H1 (cell line): ENCODE measurements around the gene PDGFD. TPM values are rescaled to one million over a fixed set of nuclear protein-coding genes. Genes with fewer than 3 reads are reported as not detected.

ENCODE experiments used
- CTCF ChIA-PET: fragments of 300-600 bp; sonication (Branson Sonifier 250); formaldehyde crosslinking; loops from one replicate; lab custom pipeline; 2021; ENCODE audit not compliant: partially characterized antibody; lab: Charles Lee
- POLR2A ChIA-PET: fragments of 300-600 bp; sonication (Branson Sonifier 250); formaldehyde crosslinking; loops from one replicate; lab custom pipeline; 2021; ENCODE audit warnings: inconsistent platforms; ENCODE audit not compliant: partially characterized antibody; lab: Charles Lee
- DNase-seq, 2 experiments: peaks; one replicate each; pipeline versions ENCODE4 v3.0.0 to v3.0.0-alpha.2; 2010 to 2022; ENCODE audit warnings: low spot score in 2 of 2, low read depth in 1 of 2, mixed read lengths in 1 of 2
- FAIRE-seq: peaks from 2 replicates; lab custom pipeline; 2011; peaks lifted over from hg19 to GRCh38; lab: Jason Lieb, UNC
- H2AFZ ChIP-seq: 2 replicates; pipeline ENCODE4 v1.8.1; 2012; ENCODE audit warnings: low read length, inconsistent platforms
- H2AK5ac ChIP-seq: 2 replicates; pipeline ENCODE4 v1.6.1; 2013; ENCODE audit warnings: low read depth, low read length
- H2BK120ac ChIP-seq: replicated peaks from 2 replicates; pipeline ENCODE3; 2013; ENCODE audit warnings: low read depth, low read length, inconsistent platforms
- H2BK12ac ChIP-seq: 2 replicates; pipeline ENCODE4 v1.6.1; 2013; ENCODE audit warnings: low read depth, low read length
- H2BK15ac ChIP-seq: 2 replicates; pipeline ENCODE4 v1.6.1; 2013; ENCODE audit warnings: low read length
- H2BK20ac ChIP-seq: 2 replicates; pipeline ENCODE4 v1.6.1; 2013; ENCODE audit warnings: low read length
- H2BK5ac ChIP-seq: 2 replicates; pipeline ENCODE4 v1.6.1; 2013; ENCODE audit warnings: low read depth, low read length
- H3K14ac ChIP-seq: 2 replicates; pipeline ENCODE4 v1.6.1; 2013; ENCODE audit warnings: inconsistent platforms; ENCODE audit not compliant: insufficient read length
- H3K18ac ChIP-seq: 2 replicates; pipeline ENCODE4 v1.6.1; 2013; ENCODE audit warnings: low read length; ENCODE audit errors: extremely low read depth
- H3K23ac ChIP-seq: 2 replicates; pipeline ENCODE4 v1.6.1; 2013; ENCODE audit warnings: inconsistent platforms; ENCODE audit not compliant: insufficient read length
- H3K23me2 ChIP-seq: 2 replicates; pipeline ENCODE4 v1.6.1; 2013; ENCODE audit warnings: low read depth, low read length
- H3K27ac ChIP-seq: 2 replicates; pipeline ENCODE4 v1.6.1; 2011; ENCODE audit warnings: low read depth, low read length, inconsistent platforms
- H3K27me3 ChIP-seq, 4 experiments: replicated peaks in 1 of 4; 1 replicate in 1 of 4; 2 replicates in 3 of 4; pipeline versions ENCODE4 v1.6.1 to v1.8.1; 2011 to 2013; ENCODE audit warnings: low read length in 3 of 4, mild to moderate bottlenecking in 3 of 4, inconsistent platforms in 2 of 4, mixed read lengths in 2 of 4, moderate library complexity in 1 of 4; ENCODE audit not compliant: control insufficient read depth in 3 of 4, insufficient read depth in 3 of 4; ENCODE audit errors: extremely low read depth in 1 of 4
- H3K36me3 ChIP-seq, 4 experiments: 2 replicates each; pipeline versions ENCODE4 v1.6.1 to v1.8.1; 2011 to 2013; ENCODE audit warnings: mild to moderate bottlenecking in 4 of 4, low read length in 3 of 4, moderate library complexity in 2 of 4, control low read depth in 1 of 4, inconsistent platforms in 1 of 4; ENCODE audit not compliant: insufficient read depth in 4 of 4, control insufficient read depth in 2 of 4
- H3K4ac ChIP-seq: replicated peaks from 2 replicates; pipeline ENCODE3; 2013; ENCODE audit warnings: low read length, low read depth, mixed read lengths, inconsistent platforms; ENCODE audit not compliant: insufficient read length
- H3K4me1 ChIP-seq, 4 experiments: replicated peaks in 1 of 4; 1 replicate in 1 of 4; 2 replicates in 3 of 4; pipeline versions ENCODE4 v1.6.1 to v1.8.1; 2011 to 2013; ENCODE audit warnings: low read length in 3 of 4, inconsistent platforms in 2 of 4, mixed read lengths in 1 of 4; ENCODE audit not compliant: insufficient read depth in 4 of 4, control insufficient read depth in 3 of 4
- H3K4me2 ChIP-seq, 2 experiments: 2 replicates each; pipeline versions ENCODE4 v1.6.1 to v1.8.1; 2011 to 2013; ENCODE audit warnings: low read depth in 2 of 2, low read length in 2 of 2, control low read depth in 1 of 2, inconsistent platforms in 1 of 2, mild to moderate bottlenecking in 1 of 2; ENCODE audit not compliant: insufficient read depth in 1 of 2
- H3K4me3 ChIP-seq, 4 experiments: fragments of 200-600, 300-600 bp in 1 of 4; sonication (generic), shearing (Covaris generic), sonication (Bioruptor Twin) in 1 of 4; 2 replicates each; pipeline versions ENCODE4 v1.5.1 to v1.8.1; 2011 to 2016; ENCODE audit warnings: low read length in 4 of 4, low read depth in 3 of 4, control low read depth in 2 of 4, inconsistent platforms in 2 of 4, mild to moderate bottlenecking in 2 of 4, mixed read lengths in 1 of 4, moderate library complexity in 1 of 4; ENCODE audit not compliant: insufficient read depth in 2 of 4; ENCODE audit errors: extremely low read depth in 1 of 4
- H3K56ac ChIP-seq: replicated peaks from 2 replicates; pipeline ENCODE3; 2013; ENCODE audit warnings: low read depth, mild to moderate bottlenecking, mixed read lengths, low read length, inconsistent platforms; ENCODE audit not compliant: insufficient read length
- H3K79me1 ChIP-seq: 2 replicates; pipeline ENCODE4 v1.6.1; 2013; ENCODE audit warnings: low read depth, low read length, control low read depth
- H3K79me2 ChIP-seq, 2 experiments: 2 replicates each; pipeline versions ENCODE4 v1.6.1 to v1.8.1; 2012 to 2013; ENCODE audit warnings: low read length in 2 of 2, mild to moderate bottlenecking in 2 of 2, inconsistent platforms in 1 of 2; ENCODE audit not compliant: insufficient read depth in 2 of 2, control insufficient read depth in 1 of 2
- H3K9ac ChIP-seq, 4 experiments: replicated peaks in 1 of 4; 1 replicate in 1 of 4; 2 replicates in 3 of 4; pipeline versions ENCODE4 v1.6.1 to v1.8.1; 2011 to 2013; ENCODE audit warnings: low read depth in 3 of 4, low read length in 3 of 4, control low read depth in 2 of 4, mild to moderate bottlenecking in 2 of 4, moderate library complexity in 2 of 4, inconsistent platforms in 1 of 4; ENCODE audit errors: extremely low read depth in 1 of 4
- H3K9me3 ChIP-seq, 2 experiments: 2 replicates each; pipeline versions ENCODE4 v1.6.1 to v1.8.1; 2012 to 2013; ENCODE audit warnings: mild to moderate bottlenecking in 2 of 2, moderate library complexity in 2 of 2, control low read depth in 1 of 2, inconsistent platforms in 1 of 2, low read depth in 1 of 2, low read length in 1 of 2, mixed read lengths in 1 of 2; ENCODE audit not compliant: insufficient read depth in 2 of 2
- H4K20me1 ChIP-seq, 2 experiments: replicated peaks in 1 of 2; 2 replicates each; pipeline versions ENCODE3 to v1.8.1; 2011 to 2013; ENCODE audit warnings: inconsistent platforms in 2 of 2, low read length in 2 of 2, mild to moderate bottlenecking in 1 of 2; ENCODE audit not compliant: insufficient read depth in 2 of 2, control insufficient read depth in 1 of 2
- H4K5ac ChIP-seq: 2 replicates; pipeline ENCODE4 v1.6.1; 2013; ENCODE audit warnings: low read length, low read depth, mixed read lengths, inconsistent platforms; ENCODE audit not compliant: insufficient read length
- H4K8ac ChIP-seq: 2 replicates; pipeline ENCODE4 v1.8.0; 2013; ENCODE audit warnings: mild to moderate bottlenecking, moderate library complexity, low read length, inconsistent platforms; ENCODE audit not compliant: insufficient read depth; ENCODE audit errors: extremely low read depth
- H4K91ac ChIP-seq: replicated peaks from 2 replicates; pipeline ENCODE3; 2013; ENCODE audit warnings: low read length, mixed read lengths, inconsistent platforms; ENCODE audit not compliant: insufficient read length
- CEBPB ChIP-seq: IDR thresholded peaks from 2 replicates; pipeline ENCODE4 v1.6.1; 2012; ENCODE audit warnings: low read depth, low read length
- KDM1A ChIP-seq: fragments of 200-600, 300-600 bp; sonication (generic); IDR thresholded peaks from 2 replicates; pipeline ENCODE4 v1.7.1; 2016; ENCODE audit warnings: mild to moderate bottlenecking, low read length, borderline replicate concordance
- POU5F1 ChIP-seq: IDR thresholded peaks from 2 replicates; pipeline ENCODE4 v1.6.1; 2011; ENCODE audit warnings: low read depth, mild to moderate bottlenecking, low read length, moderate library complexity
- RNF2 ChIP-seq: fragments of 200-900, 300-1000 bp; sonication (generic); IDR thresholded peaks from 2 replicates; pipeline ENCODE4 v1.7.1; 2016; ENCODE audit warnings: borderline replicate concordance, low read depth, mild to moderate bottlenecking, antibody characterized with exemption, low read length; ENCODE audit not compliant: poor library complexity, severe bottlenecking; ENCODE audit errors: missing control alignments
- TAF1 ChIP-seq: IDR thresholded peaks from 2 replicates; pipeline ENCODE4 v1.6.1; 2011; ENCODE audit warnings: mild to moderate bottlenecking, low read depth, low read length
- TCF12 ChIP-seq: IDR thresholded peaks from 2 replicates; pipeline ENCODE4 v1.6.1; 2011; ENCODE audit warnings: low read depth, mild to moderate bottlenecking, low read length
- WGBS, 2 experiments: shearing (Covaris generic) in 1 of 2; methylation state at CpG; one replicate each; pipeline versions ENCODE4 v1.1.6 to v1.1.7; 2013 to 2015; ENCODE audit warnings: low lambda C conversion rate in 2 of 2, mixed read lengths in 2 of 2, inconsistent platforms in 1 of 2, low coverage in 1 of 2, missing lambda C conversion rate in 1 of 2; ENCODE audit not compliant: insufficient replicate concordance in 2 of 2, insufficient coverage in 1 of 2, insufficient read length in 1 of 2; ENCODE audit errors: extremely low coverage in 1 of 2, missing lambda C conversion rate in 1 of 2; 5-methylcytosine and 5-hydroxymethylcytosine counted together
- polyA plus RNA-seq, 7 experiments: library from polyadenylated mRNA; depleted of rRNA in 3 of 7; stranded (reverse) in 5 of 7; unstranded in 2 of 7; fragments of >200 nt in 5 of 7; fragments of 200-250 nt in 2 of 7; gene quantifications; 1 replicate in 5 of 7; 2 replicates in 1 of 7; 4 replicates in 1 of 7; pipeline versions ENCODE4 v1.2.1 to v1.2.3, GENCODE V29; 2011 to 2013; ENCODE audit warnings: missing spikeins in 2 of 7, mixed read lengths in 2 of 7
- total RNA-seq: library from RNA; stranded (reverse); fragmentation: NEBNext Ultra II Directional; extraction: Animal tissue kit (Norgen Biotek cat#: 25700); gene quantifications from 2 replicates; pipeline ENCODE4 v1.2.1, GENCODE V29; 2021
- TF ChIP-seq, protein P1 (sequence below): IDR thresholded peaks from 2 replicates; pipeline ENCODE4 v1.6.1; 2011; ENCODE audit warnings: low read depth, mild to moderate bottlenecking, low read length; ENCODE audit not compliant: insufficient read depth

Gene PDGFD
- total and polyA plus RNA-seq, 2 of the 8 experiments (the other 6 are each of a cell fraction or from before 2014, with no cell fraction given) = 1.1 to 3.9 TPM

DNA sequence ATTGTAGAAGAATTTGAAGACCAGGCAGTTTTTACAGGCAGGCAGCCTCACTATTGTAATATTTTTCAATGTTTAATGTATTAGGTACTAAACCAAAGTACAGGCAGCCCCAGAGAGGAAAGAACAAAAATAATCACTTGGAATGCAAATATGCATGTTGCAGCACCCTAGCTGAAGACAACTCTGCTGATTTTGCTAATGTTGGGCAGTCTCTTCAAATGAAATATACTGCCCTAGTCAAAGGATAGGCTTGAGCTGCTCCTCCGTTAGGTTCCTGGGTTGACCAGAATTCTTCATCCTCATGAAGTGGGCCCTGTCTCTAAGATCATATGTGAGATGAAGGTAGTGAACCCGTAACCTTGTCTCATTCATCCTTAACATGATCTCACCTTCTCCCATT, 280.7 kb downstream of the PDGFD start:
- CTCF ChIA-PET = interaction anchor here (0.6 to 1.0 kb wide), 2 partner anchors 110 to 501 kb away, joined by 3 read pairs; no protein-coding TSS in a partner anchor
- no peak overlapping the region for H3K27ac ChIP-seq

More for the DNA sequence above, 280.7 kb downstream of the PDGFD start:
- no peak overlapping the region for H2BK12ac ChIP-seq
- H3K4me2 ChIP-seq = no peak overlapping the region
- H2BK120ac ChIP-seq = no peak overlapping the region
- H4K8ac ChIP-seq = no peak overlapping the region
- no peak overlapping the region for H3K18ac ChIP-seq
- H3K36me3 ChIP-seq = no peaks in the 10 kb centered on the region
- no peak overlapping the region for H2AK5ac ChIP-seq
- H3K27me3 ChIP-seq = no peaks in the 10 kb centered on the region
- no peak overlapping the region for H4K5ac ChIP-seq
- no peak overlapping the region for H2BK5ac ChIP-seq
- TF ChIP-seq TCF12 (no peak), POU5F1 (no peak), TAF1 (no peak), CEBPB (no peak), KDM1A (no peak), RNF2 (no peak)
- TF ChIP-seq, protein P1, sequence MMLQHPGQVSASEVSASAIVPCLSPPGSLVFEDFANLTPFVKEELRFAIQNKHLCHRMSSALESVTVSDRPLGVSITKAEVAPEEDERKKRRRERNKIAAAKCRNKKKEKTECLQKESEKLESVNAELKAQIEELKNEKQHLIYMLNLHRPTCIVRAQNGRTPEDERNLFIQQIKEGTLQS = no peak
- POLR2A ChIA-PET = no interaction called here
- no peak overlapping the region for H2BK15ac ChIP-seq
- no peaks in the 10 kb centered on the region for H3K79me2 ChIP-seq
- H3K23me2 ChIP-seq = no peaks in the 10 kb centered on the region
- H3K4ac ChIP-seq = no peak overlapping the region
- no peak overlapping the region for H4K91ac ChIP-seq
- no peak overlapping the region for H3K23ac ChIP-seq
- no peak overlapping the region for H2AFZ ChIP-seq
- H3K9ac ChIP-seq = no peak overlapping the region
- H3K9me3 ChIP-seq = no peaks in the 10 kb centered on the region
- no peak overlapping the region for H3K4me3 ChIP-seq
- no peak for DNase-seq
- no peak overlapping the region for H2BK20ac ChIP-seq
- FAIRE-seq = no peak
- H3K56ac ChIP-seq = no peak overlapping the region
- WGBS, 2 experiments = 83% methylated on average over 2 of the region's 2 CpGs; no CpG with 5 or more reads in 1 of the 2 experiments
- no peaks in the 10 kb centered on the region for H3K79me1 ChIP-seq
- no peaks in the 10 kb centered on the region for H4K20me1 ChIP-seq
- no peak overlapping the region for H3K14ac ChIP-seq
- H3K4me1 ChIP-seq = peaks cover 0 to 5% (median 0%) of the 10 kb centered on the region in 4 experiments; a peak in 2 of 7 replicates
